ENCODE measurements around the gene RAB43.

DNA sequence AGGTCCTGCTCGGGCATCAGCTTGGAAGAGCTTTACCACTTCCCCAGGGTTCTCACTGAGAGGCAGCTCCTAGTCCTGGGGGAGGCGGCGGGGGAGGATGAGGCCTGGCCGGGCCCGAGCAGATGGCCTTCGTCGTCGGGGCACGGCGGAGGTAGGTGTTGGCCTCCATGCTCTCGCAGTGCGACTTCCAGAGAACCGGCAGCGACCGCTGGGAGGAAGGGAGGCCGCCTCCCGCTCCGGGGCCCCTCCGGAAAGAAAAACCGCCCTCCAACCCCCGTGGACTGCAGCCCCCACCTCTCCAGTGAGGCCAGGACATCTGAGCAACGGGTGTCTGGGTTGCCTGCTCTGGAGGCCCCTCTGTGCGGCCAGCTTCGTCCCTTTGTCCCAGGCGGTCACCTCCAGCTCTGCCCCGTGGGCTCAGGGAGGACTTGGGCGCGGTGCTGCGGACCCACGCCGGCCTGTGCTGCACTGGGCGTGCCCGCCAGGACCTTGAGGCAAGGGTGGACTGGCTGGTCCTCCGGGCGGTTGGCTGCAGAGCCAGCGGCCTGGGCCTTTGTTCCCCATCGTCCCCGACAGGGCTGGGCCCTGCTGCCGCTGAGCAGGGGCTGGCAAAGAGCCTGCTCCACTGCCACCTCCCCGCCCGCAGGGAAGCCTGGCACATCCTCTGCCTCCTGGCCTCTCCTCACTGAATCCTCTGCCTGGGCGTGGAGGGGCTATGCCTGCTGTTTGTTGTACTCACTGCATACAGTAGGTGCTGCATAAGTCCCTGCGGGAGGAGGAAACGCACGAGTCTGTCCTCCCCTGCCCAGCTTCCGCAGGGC is 74.7 kb downstream of the RAB43 start:
- TF ChIP-seq, protein P1, sequence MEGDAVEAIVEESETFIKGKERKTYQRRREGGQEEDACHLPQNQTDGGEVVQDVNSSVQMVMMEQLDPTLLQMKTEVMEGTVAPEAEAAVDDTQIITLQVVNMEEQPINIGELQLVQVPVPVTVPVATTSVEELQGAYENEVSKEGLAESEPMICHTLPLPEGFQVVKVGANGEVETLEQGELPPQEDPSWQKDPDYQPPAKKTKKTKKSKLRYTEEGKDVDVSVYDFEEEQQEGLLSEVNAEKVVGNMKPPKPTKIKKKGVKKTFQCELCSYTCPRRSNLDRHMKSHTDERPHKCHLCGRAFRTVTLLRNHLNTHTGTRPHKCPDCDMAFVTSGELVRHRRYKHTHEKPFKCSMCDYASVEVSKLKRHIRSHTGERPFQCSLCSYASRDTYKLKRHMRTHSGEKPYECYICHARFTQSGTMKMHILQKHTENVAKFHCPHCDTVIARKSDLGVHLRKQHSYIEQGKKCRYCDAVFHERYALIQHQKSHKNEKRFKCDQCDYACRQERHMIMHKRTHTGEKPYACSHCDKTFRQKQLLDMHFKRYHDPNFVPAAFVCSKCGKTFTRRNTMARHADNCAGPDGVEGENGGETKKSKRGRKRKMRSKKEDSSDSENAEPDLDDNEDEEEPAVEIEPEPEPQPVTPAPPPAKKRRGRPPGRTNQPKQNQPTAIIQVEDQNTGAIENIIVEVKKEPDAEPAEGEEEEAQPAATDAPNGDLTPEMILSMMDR (conservative IDR thresholded peaks at IDR 0.05; ENCODE audit: low read length): no peak
- no peak for TF ChIP-seq EZH2phosphoT487 (IDR thresholded peaks at IDR 0.05; ENCODE audit: borderline replicate concordance)

All from Loucy (cell line).